ENCODE measurements around the gene VRK3. TPM values are rescaled to one million over a fixed set of nuclear protein-coding genes. Genes with fewer than 3 reads are reported as not detected.
A peak's percentile ranks its signal among the peaks of the same experiment; 100 is the strongest.
"Not testable (repeated sequence)": the region's sequence is repeated elsewhere in the genome, so short reads cannot be mapped to it uniquely, and the experiment has no call there.

VRK3 gene, protein sequence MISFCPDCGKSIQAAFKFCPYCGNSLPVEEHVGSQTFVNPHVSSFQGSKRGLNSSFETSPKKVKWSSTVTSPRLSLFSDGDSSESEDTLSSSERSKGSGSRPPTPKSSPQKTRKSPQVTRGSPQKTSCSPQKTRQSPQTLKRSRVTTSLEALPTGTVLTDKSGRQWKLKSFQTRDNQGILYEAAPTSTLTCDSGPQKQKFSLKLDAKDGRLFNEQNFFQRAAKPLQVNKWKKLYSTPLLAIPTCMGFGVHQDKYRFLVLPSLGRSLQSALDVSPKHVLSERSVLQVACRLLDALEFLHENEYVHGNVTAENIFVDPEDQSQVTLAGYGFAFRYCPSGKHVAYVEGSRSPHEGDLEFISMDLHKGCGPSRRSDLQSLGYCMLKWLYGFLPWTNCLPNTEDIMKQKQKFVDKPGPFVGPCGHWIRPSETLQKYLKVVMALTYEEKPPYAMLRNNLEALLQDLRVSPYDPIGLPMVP
- 10 to 100 TPM; 53.7 to 79.8 TPM for total RNA-seq

DNA sequence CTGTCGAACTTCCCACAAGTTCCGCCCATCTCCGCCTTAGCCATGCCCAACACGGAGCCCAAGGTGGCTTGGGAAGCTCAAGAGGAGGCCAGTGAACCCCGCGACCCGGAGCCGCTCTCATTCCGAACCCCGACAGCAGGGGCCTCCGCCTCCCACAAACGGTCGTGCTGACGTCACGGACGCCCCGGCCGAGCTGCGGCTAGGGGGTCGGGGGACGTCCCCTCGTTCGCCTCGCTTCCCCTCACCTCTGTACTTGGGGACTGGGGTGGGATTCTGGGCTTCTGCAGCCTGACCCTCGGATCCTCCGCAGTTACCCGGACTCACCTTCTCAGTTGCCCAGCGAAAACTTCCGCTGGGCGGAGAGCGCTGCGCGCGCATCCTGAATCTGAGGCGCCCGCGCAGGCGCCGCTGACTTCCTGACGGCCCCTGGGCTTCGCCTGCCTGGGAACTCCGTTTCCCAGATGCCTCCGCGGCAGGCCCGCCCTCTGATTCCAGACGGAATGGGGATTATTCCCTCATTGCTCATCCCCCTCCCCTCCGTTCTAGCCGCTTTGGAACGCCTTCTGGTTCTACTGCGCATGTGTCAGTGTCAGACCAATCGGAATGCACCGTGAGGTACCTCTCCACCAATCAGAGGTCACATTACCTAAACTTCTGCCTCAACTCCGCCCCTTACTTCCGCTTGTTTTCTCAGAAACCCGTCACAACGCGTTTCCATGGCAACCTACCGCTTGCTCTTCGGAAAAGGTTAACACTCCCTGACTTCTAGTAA lies at the start of gene VRK3:
TSS of gene VRK3 (minus strand) at position 351 of the 772 bp plus-strand sequence. CDS start 9,210 bp downstream, outside the sequence.
- Mint-ChIP-seq H3K4me1 (peaks cover 33% of the 10 kb centered on the region), H3K9me3 (peaks cover 4% of the 10 kb centered on the region), H3K36me3 (ENCODE audit: low read depth) (peaks cover 50% of the 10 kb centered on the region), H3K27me3 (no peaks in the 10 kb centered on the region), H3K4me3 (peak within 1 kb of the TSS; percentile 91), H3K27ac (peak within 1 kb of the TSS; percentile 99)
- ATAC-seq (replicated peaks), result peak; percentile 91

DNA sequence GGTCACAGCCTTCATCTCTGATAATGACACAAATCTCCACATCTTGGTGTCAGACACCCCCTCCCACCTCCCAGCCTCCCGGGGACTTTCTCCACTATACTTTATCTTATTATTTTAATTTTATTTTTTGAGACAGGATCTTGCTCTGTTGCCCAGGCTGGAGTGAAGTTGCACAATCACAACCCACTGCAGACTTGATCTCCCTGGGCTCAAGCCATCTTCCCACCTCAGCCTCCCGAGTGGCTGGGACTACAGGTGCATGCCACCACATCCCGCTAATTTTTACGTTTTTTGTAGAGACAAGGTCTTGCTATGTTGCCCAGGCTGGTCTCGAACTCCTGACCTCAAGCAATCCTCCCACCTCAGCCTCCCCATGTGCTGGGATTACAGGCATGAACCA lies 43.2 kb upstream of the VRK3 start:
- not testable (repeated sequence) for H3K4me1 Mint-ChIP-seq; H3K27me3 Mint-ChIP-seq; H3K4me3 Mint-ChIP-seq; H3K27ac Mint-ChIP-seq; H3K9me3 Mint-ChIP-seq; H3K36me3 Mint-ChIP-seq (ENCODE audit: low read depth); ATAC-seq (replicated peaks)

DNA sequence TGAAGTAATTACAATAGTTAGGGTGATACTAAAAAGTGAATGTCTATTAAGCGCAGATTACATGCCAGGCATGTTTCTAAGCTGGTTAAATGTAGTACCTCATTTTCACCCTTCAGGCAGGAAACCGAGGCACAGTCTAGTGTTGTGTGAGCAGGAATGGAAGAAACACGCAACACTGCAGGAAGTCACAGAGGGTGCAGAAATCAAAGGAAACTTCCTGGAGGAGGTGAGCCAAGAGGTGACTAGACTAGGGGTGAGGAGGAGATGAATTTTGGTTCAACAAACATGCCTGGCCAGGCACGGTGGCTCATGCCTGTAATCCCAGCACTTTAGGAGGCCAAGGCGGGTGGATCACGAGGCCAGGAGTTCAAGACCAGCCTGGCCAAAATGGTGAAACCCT lies 42.4 kb upstream of the VRK3 start:
- Mint-ChIP-seq H3K27me3 (peaks cover 3% of the 10 kb centered on the region), H3K36me3 (ENCODE audit: low read depth) (no peaks in the 10 kb centered on the region), H3K9me3 (no peaks in the 10 kb centered on the region), H3K27ac (no peak overlapping the region), H3K4me1 (no peaks in the 10 kb centered on the region), H3K4me3 (no peak overlapping the region)
- ATAC-seq (replicated peaks), result no peak

- Mint-ChIP-seq H3K4me1 (no peaks in the 10 kb centered on the region), H3K9me3 (no peaks in the 10 kb centered on the region), H3K27me3 (peaks cover 3% of the 10 kb centered on the region), H3K4me3 (no peak overlapping the region), H3K36me3 (ENCODE audit: low read depth) (no peaks in the 10 kb centered on the region), H3K27ac (no peak overlapping the region)
- ATAC-seq (replicated peaks), result no peak
Measured at GRCh38 chr19:50065938-50066337, 40.8 kb upstream of the VRK3 start.

- no peak overlapping the region for H3K27ac Mint-ChIP-seq
- H3K36me3 Mint-ChIP-seq (ENCODE audit: low read depth), result no peaks in the 10 kb centered on the region
- no peak for ATAC-seq (replicated peaks)
- no peak overlapping the region for H3K4me3 Mint-ChIP-seq
- peaks cover 5% of the 10 kb centered on the region for H3K9me3 Mint-ChIP-seq
- H3K27me3 Mint-ChIP-seq, result no peaks in the 10 kb centered on the region
- H3K4me1 Mint-ChIP-seq, result no peaks in the 10 kb centered on the region
Measured at GRCh38 chr19:50061650-50062049, 36.5 kb upstream of the VRK3 start.

DNA sequence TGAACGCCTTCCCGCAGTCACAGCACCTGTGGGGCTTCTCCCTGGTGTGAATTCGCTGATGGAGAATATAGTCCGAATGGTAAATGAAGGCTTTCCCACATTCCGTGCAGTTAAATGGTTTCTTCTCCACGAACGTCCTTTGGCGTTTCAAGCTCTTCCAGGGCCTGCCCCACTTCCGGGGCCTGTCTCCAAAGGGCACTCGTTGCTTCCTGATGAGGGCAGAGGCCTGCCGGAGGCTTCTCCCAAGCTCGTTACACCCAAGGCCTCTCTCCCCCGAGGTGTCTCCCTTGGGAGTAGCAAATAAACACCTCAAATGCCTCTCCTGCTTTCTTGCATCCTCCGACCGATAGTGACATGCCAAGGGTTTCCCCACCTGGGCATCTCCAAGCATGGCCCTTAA lies 34.9 kb upstream of the VRK3 start:
- Mint-ChIP-seq H3K4me1 (no peaks in the 10 kb centered on the region), H3K4me3 (no peak overlapping the region), H3K27ac (no peak overlapping the region), H3K36me3 (ENCODE audit: low read depth) (no peaks in the 10 kb centered on the region), H3K27me3 (no peaks in the 10 kb centered on the region), H3K9me3 (peaks cover 5% of the 10 kb centered on the region)
- ATAC-seq (replicated peaks), result no peak

DNA sequence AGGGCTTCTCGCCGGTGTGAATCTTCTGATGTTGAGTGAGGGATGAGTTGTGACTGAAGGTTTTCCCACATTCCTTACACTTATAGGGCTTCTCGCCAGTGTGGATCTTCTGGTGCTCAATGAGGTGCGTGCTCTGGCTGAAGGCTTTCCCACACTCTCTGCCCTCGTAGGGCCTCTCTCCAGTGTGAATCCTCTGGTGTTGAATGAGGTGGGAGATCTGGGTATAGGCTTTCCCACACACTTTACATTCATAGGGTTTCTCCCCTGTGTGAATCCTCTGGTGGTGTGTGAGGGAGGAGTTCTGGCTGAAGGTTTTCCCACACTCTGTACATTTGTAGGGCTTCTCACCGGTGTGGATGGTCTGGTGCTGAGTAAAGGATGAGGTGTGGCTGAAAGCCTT lies 33.9 kb upstream of the VRK3 start:
- Mint-ChIP-seq H3K27me3 (no peaks in the 10 kb centered on the region), H3K4me1 (no peaks in the 10 kb centered on the region), H3K27ac (no peak overlapping the region), H3K9me3 (peaks cover 5% of the 10 kb centered on the region), H3K4me3 (no peak overlapping the region), H3K36me3 (ENCODE audit: low read depth) (no peaks in the 10 kb centered on the region)
- ATAC-seq (replicated peaks), result no peak

DNA sequence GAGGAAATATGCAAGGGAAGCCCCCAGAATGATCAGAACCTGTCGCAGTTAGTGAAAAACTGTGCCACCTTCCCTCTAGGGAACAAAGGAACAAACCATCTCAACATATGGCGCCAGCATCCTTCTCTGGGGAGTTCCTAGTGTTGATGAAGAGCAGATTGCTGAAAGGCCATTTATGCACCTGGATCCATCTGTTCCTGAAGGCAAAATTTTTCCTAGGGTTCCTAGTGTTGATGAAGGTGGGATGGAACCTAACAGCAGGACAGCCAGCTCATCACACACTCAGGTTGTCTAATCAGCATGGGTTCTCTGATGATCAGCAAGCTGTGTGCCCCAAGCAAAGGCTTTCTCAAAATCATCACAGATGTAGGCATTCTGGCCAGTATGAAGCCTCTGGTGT lies 33.3 kb upstream of the VRK3 start:
- no peak overlapping the region for H3K4me3 Mint-ChIP-seq
- H3K9me3 Mint-ChIP-seq, result peaks cover 5% of the 10 kb centered on the region
- no peaks in the 10 kb centered on the region for H3K4me1 Mint-ChIP-seq
- no peak for ATAC-seq (replicated peaks)
- H3K36me3 Mint-ChIP-seq (ENCODE audit: low read depth), result no peaks in the 10 kb centered on the region
- H3K27me3 Mint-ChIP-seq, result no peaks in the 10 kb centered on the region
- H3K27ac Mint-ChIP-seq, result no peak overlapping the region

DNA sequence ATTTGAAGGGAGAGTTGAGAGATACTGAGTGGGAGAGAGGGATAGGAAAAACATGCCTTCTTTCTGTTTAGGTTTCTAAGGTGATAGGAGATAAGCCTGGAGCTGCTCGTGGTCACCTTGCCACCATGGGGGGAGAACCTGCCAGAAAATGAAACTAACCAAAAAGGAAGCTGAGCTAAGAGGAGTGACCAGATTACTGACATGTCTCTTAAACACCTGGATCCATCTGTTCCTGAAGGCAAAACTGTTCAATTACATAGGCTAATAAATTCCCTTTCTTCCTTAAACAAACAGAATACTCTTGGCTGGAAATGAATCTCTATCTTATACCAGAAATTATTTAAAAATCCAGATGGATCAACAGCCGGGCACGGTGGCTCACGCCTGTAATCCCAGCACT lies 27.9 kb upstream of the VRK3 start:
- Mint-ChIP-seq H3K4me1 (peaks cover 10% of the 10 kb centered on the region), H3K4me3 (no peak overlapping the region), H3K36me3 (ENCODE audit: low read depth) (peaks cover 7% of the 10 kb centered on the region), H3K9me3 (no peaks in the 10 kb centered on the region), H3K27me3 (no peaks in the 10 kb centered on the region), H3K27ac (no peak overlapping the region)
- ATAC-seq (replicated peaks), result no peak

DNA sequence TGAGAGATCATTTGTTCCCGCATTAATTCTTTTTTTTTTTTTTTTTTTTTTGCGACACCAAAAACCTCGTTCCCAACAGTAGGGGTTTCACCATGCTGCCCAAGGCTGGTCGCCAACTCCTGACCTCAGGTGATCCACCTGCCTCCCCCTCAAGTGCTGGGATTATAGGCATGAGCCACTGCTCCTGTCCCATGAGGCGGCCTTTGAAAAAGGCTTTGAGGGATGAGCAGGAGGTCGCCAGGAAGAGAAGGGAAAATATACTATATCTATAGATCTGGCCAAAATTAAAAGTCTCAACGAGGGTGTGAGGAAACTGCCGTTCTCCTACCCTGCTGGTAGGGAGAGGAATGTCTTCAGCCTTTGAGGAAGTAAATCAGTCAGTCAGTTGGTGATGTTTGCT lies 26.8 kb upstream of the VRK3 start:
- no peaks in the 10 kb centered on the region for H3K27me3 Mint-ChIP-seq
- ATAC-seq (replicated peaks), result no peak
- H3K27ac Mint-ChIP-seq, result peak overlapping the region; percentile 30
- H3K4me3 Mint-ChIP-seq, result no peak overlapping the region
- H3K36me3 Mint-ChIP-seq (ENCODE audit: low read depth), result peaks cover 19% of the 10 kb centered on the region
- peaks cover 10% of the 10 kb centered on the region for H3K4me1 Mint-ChIP-seq
- H3K9me3 Mint-ChIP-seq, result no peaks in the 10 kb centered on the region

GRCh38 chr19:50051228-50051895 lies 26.2 kb upstream of the VRK3 start:
- peak overlapping the region; percentile 85 for H3K27ac Mint-ChIP-seq
- peak overlapping the region; percentile 85 for H3K4me3 Mint-ChIP-seq
- peaks cover 25% of the 10 kb centered on the region for H3K36me3 Mint-ChIP-seq (ENCODE audit: low read depth)
- ATAC-seq (replicated peaks); H3K27me3 Mint-ChIP-seq; H3K9me3 Mint-ChIP-seq: not testable (repeated sequence)
- peaks cover 10% of the 10 kb centered on the region for H3K4me1 Mint-ChIP-seq

DNA sequence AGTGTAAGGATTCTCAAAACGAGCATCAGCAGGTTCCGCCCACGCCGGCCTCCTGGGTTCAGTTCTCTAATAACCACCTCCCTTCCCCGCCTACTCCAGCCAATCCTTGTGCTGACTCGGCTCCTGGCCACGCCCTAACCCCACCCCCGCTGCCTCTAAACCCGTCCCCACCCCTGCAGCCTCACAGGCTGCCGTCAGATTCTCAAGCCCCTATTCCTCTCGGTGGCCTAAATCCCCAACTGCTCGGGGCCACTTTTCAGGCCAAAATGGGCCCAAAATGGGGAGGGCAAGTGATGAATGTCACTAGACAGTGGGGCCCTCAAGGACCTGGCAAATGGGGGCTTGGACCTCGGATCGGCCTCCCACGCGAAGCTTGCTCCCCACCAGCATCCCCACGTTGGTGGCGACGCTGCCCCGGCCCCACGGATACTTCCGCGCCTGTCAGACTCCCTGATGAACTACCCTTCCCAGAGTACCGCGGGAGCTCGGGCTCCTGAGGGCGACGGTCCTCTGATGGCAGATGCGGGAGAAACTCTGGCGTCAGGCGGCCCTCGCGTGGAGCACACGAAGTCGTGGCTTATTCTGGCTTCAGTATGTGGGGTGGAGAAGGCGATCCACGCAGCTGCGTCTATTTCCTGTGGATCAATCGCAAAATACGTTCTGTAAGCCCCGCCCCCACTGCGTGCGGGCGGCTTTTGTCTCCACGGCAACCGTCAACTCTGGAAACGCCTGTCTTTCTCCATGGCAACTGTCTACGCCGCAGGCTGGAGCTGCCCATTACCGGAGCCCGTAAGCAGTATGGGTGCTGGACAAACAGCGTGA lies 25.4 kb upstream of the VRK3 start:
- peak overlapping the region; percentile 85 for H3K27ac Mint-ChIP-seq
- no peaks in the 10 kb centered on the region for H3K27me3 Mint-ChIP-seq
- H3K36me3 Mint-ChIP-seq (ENCODE audit: low read depth), result peaks cover 32% of the 10 kb centered on the region
- H3K4me1 Mint-ChIP-seq, result peaks cover 10% of the 10 kb centered on the region
- H3K4me3 Mint-ChIP-seq, result peak overlapping the region; percentile 85
- peaks cover 3% of the 10 kb centered on the region for H3K9me3 Mint-ChIP-seq
- peak; percentile 94 for ATAC-seq (replicated peaks)

DNA sequence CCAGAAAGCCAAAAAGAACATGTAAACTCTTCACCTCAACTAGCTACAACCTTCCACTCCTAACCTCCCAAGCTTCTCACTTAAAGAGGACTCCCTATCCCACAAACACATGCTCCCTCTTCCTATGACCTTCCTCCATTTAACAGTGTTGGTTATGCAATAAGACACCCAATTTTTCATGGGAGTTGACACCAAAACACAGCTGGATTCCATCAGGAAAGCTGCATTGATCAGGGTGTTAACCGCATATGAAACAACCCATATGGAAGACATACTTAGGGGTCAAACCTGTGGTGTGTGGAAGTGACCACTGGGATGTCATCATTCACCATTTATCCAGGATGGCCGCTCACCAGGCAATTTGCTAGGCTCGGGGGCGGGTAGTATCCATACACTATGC lies 22.5 kb upstream of the VRK3 start:
- no peak for ATAC-seq (replicated peaks)
- peaks cover 15% of the 10 kb centered on the region for H3K9me3 Mint-ChIP-seq
- H3K4me3 Mint-ChIP-seq, result no peak overlapping the region
- H3K27ac Mint-ChIP-seq, result no peak overlapping the region
- H3K27me3 Mint-ChIP-seq, result no peaks in the 10 kb centered on the region
- peaks cover 10% of the 10 kb centered on the region for H3K4me1 Mint-ChIP-seq
- peaks cover 61% of the 10 kb centered on the region for H3K36me3 Mint-ChIP-seq (ENCODE audit: low read depth)

Data from activated T-helper 17 cell treated with anti-CD3 and anti-CD28 coated beads, Interleukin-2, amount 50 U/mL, for 72 hours (primary cell).